ENCODE measurements around the gene MBOAT1. TPM values are rescaled to one million over a fixed set of nuclear protein-coding genes. Genes with fewer than 3 reads are reported as not detected.

Gene MBOAT1
- total and polyA plus RNA-seq, 11 donors = 2.1 to 14.4 (median 3.3) TPM

DNA sequence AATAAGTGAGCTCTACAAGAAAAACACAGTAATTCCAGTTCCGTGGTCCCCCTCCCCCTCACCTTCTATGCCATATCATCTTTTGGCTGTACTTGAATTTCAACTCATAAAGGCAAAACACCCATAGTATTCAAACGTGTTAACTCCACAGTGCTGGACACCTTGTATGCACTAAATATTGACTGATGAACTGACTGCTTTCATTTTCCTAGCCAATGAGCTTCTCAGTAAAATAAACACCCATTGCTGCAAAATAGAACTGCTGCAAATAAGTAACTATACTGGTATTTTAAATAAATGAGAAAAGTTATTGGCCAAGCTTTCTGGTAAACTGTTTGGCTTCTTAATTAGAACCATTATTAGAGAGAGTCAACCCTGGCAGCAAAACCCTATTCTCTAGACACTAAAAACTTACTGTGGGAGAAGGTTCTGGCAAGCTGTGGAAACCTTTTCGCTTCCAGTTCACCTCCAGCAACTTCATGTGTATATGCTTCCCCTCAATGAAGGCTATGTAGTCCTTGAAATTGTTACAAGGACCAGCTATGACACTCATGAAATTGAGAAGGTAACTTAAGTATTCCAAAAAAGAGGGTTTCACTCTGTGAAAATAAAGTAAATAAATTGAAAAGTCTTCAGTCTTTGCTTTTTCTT is 86.0 kb downstream of the MBOAT1 start:
- intact Hi-C loops (cut with DNase I) = loop anchor here in 9 of 10 donors (1.0 to 10.0 kb wide), 7 partner anchors 33 to 89 kb away; partner anchors contain the start of gene MBOAT1 (in 6 of the 9)
- TF ChIP-seq, protein P1, sequence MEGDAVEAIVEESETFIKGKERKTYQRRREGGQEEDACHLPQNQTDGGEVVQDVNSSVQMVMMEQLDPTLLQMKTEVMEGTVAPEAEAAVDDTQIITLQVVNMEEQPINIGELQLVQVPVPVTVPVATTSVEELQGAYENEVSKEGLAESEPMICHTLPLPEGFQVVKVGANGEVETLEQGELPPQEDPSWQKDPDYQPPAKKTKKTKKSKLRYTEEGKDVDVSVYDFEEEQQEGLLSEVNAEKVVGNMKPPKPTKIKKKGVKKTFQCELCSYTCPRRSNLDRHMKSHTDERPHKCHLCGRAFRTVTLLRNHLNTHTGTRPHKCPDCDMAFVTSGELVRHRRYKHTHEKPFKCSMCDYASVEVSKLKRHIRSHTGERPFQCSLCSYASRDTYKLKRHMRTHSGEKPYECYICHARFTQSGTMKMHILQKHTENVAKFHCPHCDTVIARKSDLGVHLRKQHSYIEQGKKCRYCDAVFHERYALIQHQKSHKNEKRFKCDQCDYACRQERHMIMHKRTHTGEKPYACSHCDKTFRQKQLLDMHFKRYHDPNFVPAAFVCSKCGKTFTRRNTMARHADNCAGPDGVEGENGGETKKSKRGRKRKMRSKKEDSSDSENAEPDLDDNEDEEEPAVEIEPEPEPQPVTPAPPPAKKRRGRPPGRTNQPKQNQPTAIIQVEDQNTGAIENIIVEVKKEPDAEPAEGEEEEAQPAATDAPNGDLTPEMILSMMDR (IDR thresholded peaks at IDR 0.05) = no peak
- no peak for TF ChIP-seq POLR2A (IDR thresholded peaks at IDR 0.05)
- ATAC-seq (no peak), DNase-seq (no peak)
- peak overlapping the region in 3 of 12 donors; percentile 8 to 74 (median 20) for H3K27ac ChIP-seq
- no peaks in the 10 kb centered on the region for H3K27me3 ChIP-seq
- 75 to 80% (median 78%) methylated on average over 3 of the region's 3 CpGs for WGBS, 4 donors
- H3K36me3 ChIP-seq = peaks cover 0 to 29% (median 10%) of the 10 kb centered on the region in 9 donors
- no peaks in the 10 kb centered on the region for H3K9me3 ChIP-seq
- peaks cover 0 to 22% (median 10%) of the 10 kb centered on the region in 12 donors for H3K4me1 ChIP-seq
- H3K4me3 ChIP-seq = no peak overlapping the region

DNA sequence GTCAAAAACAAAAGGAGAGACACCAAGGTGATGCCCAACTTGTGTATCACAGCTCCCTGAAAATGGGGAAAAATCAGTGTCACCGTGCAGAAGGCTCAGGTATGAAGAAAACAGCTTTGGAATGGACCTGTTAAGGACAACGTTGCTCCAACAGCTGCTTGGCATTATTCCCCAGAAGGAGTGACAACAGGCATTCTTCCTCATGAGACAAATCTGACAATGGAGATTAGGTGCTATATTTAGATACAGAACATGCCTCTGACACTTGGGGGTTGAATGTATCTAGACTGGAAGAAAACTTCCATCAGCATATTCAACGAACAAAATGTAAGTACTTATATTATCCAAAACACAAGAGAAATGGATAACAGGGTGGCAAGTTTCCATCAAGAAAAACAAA is 87.7 kb downstream of the MBOAT1 start:
- H3K27me3 ChIP-seq = no peaks in the 10 kb centered on the region
- no peak for TF ChIP-seq POLR2A (IDR thresholded peaks at IDR 0.05)
- TF ChIP-seq, protein P1 (IDR thresholded peaks at IDR 0.05) = no peak
- DNase-seq (no peak), ATAC-seq (no peak)
- 25 to 49% (median 30%) methylated on average over 3 of the region's 3 CpGs for WGBS, 4 donors
- intact Hi-C loops (cut with DNase I) = loop anchor here in 2 of 10 donors (10.0 kb wide), 1 partner anchor 90 kb away; the partner anchor contains the start of gene MBOAT1 (in 2 of the 2)
- H3K9me3 ChIP-seq = no peaks in the 10 kb centered on the region
- H3K4me1 ChIP-seq = peaks cover 0 to 24% (median 10%) of the 10 kb centered on the region in 12 donors
- H3K4me3 ChIP-seq = no peak overlapping the region
- peak overlapping the region in 1 of 12 donors; percentile 15 for H3K27ac ChIP-seq
- H3K36me3 ChIP-seq = peaks cover 0 to 45% (median 11%) of the 10 kb centered on the region in 9 donors

DNA sequence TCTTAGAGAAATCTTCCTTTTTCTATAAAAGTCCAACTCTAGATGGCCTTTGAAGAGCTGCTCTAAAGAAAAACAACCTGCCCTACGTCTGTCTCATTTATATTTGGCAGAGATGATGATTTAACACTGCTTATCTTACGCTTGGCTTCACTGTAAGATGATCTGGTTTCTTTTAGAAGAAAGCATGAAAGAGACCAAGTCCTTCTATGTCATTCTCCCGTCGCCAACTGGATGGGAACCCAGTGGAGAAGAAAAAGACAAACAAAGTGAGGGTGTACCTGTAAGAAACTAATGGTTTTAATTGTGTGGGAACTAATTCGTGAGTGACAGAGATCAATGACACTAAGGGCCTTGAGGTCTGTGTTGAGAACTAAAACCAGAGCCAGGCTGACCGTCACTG is 92.8 kb downstream of the MBOAT1 start:
- ATAC-seq (peak in 1 of 4 donors; percentile 59), DNase-seq (no peak)
- intact Hi-C loops (cut with DNase I) = no loop called here
- TF ChIP-seq POLR2A (IDR thresholded peaks at IDR 0.05) = no peak
- TF ChIP-seq, protein P1 (IDR thresholded peaks at IDR 0.05) = no peak
- WGBS, 4 donors = 42 to 68% (median 54%) methylated on average over 6 of the region's 6 CpGs
- Histone ChIP-seq H3K9me3 (no peaks in the 10 kb centered on the region), H3K4me3 (no peak overlapping the region), H3K4me1 (peaks cover 0 to 21% (median 0%) of the 10 kb centered on the region in 12 donors), H3K36me3 (peaks cover 0 to 67% (median 25%) of the 10 kb centered on the region in 9 donors), H3K27ac (peak overlapping the region in 3 of 12 donors; percentile 24 to 70 (median 30)), H3K27me3 (no peaks in the 10 kb centered on the region)

DNA sequence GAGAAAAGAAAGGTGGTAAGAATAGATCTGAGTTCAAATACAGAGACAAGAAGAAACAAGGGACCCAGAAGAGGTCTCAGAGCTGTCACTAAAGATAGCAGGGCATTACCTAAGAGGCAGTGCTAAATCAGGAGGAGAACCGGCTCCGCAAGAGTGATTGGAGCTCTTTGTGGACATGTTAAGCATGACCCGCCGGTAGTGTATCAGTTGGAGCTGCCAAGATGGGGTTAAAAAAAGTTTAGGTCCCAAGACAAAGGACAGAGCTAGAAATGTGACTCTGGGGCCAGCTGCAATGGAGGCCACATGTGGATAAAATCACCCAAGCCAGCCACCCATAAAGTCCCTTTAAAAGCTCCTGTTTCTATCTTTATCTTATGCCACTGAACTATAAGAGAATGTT is 93.4 kb downstream of the MBOAT1 start:
- no peak for DNase-seq
- Histone ChIP-seq H3K9me3 (no peaks in the 10 kb centered on the region), H3K27me3 (no peaks in the 10 kb centered on the region), H3K4me3 (no peak overlapping the region), H3K27ac (peak overlapping the region in 3 of 12 donors; percentile 24 to 70 (median 30)), H3K36me3 (peaks cover 0 to 71% (median 25%) of the 10 kb centered on the region in 9 donors), H3K4me1 (peaks cover 0 to 21% (median 0%) of the 10 kb centered on the region in 12 donors)
- no peak for TF ChIP-seq POLR2A (IDR thresholded peaks at IDR 0.05)
- TF ChIP-seq, protein P1 (IDR thresholded peaks at IDR 0.05) = no peak
- ATAC-seq = peak in 3 of 4 donors; percentile 32 to 82 (median 78)
- WGBS, 4 donors = 37 to 68% (median 46%) methylated on average over 4 of the region's 4 CpGs
- intact Hi-C loops (cut with DNase I) = no loop called here
